ENCODE data around the gene ZSCAN22.
"Not testable (repeated sequence)": the region's sequence is repeated elsewhere in the genome, so short reads cannot be mapped to it uniquely, and the experiment has no call there.

The ZSCAN22 gene

GRCh38 chr19:58318297-58318696 is 8.5 kb upstream of the ZSCAN22 start:
- no peak for DNase-seq

GRCh38 chr19:58319241-58319640 is 7.6 kb upstream of the ZSCAN22 start:
- no peak for DNase-seq

GRCh38 chr19:58325311-58326022 is 1.3 kb upstream of the ZSCAN22 start:
- no peak for DNase-seq

GRCh38 chr19:58326501-58326913 is 287 bp upstream of the ZSCAN22 start:
- DNase-seq = no peak

- no peak for DNase-seq
Measured at GRCh38 chr19:58328999-58329398, 2.2 kb downstream of the ZSCAN22 start.

GRCh38 chr19:58330458-58330857 is 3.7 kb downstream of the ZSCAN22 start:
- DNase-seq = no peak

- no peak for DNase-seq
Measured at GRCh38 chr19:58332697-58333096, 5.9 kb downstream of the ZSCAN22 start.

- no peak for DNase-seq
Measured at GRCh38 chr19:58334691-58335249, 8.0 kb downstream of the ZSCAN22 start.

GRCh38 chr19:58335630-58336029 is 8.8 kb downstream of the ZSCAN22 start:
- DNase-seq = no peak

GRCh38 chr19:58336216-58336615 is 9.4 kb downstream of the ZSCAN22 start:
- no peak for DNase-seq

GRCh38 chr19:58336820-58337219 is 10.0 kb downstream of the ZSCAN22 start:
- DNase-seq = no peak

GRCh38 chr19:58338336-58338735 is 11.5 kb downstream of the ZSCAN22 start:
- DNase-seq = no peak

- no peak for DNase-seq
Measured at GRCh38 chr19:58338825-58339558, 12.2 kb downstream of the ZSCAN22 start.

GRCh38 chr19:58345558-58345957 is 18.8 kb downstream of the ZSCAN22 start:
- no peak for DNase-seq

GRCh38 chr19:58346961-58347929 is 20.5 kb downstream of the ZSCAN22 start:
- DNase-seq = no peak

GRCh38 chr19:58348080-58348479 is 21.3 kb downstream of the ZSCAN22 start:
- not testable (repeated sequence) for DNase-seq

GRCh38 chr19:58349590-58349989 is 22.8 kb downstream of the ZSCAN22 start:
- DNase-seq = no peak

- DNase-seq = no peak
Measured at GRCh38 chr19:58350001-58350861, 23.4 kb downstream of the ZSCAN22 start.

GRCh38 chr19:58350871-58351557 is 24.2 kb downstream of the ZSCAN22 start:
- DNase-seq = no peak

- no peak for DNase-seq
Measured at GRCh38 chr19:58351558-58351878, 24.7 kb downstream of the ZSCAN22 start.

- DNase-seq = no peak
Measured at GRCh38 chr19:58351990-58352755, 25.4 kb downstream of the ZSCAN22 start.

Measured in GOT3 (cell line).